ENCODE measurements around the gene SYNPO2.

SYNPO2 gene

GRCh38 chr4:118915468-118915867 is 26.8 kb downstream of the SYNPO2 start:
- Histone ChIP-seq H3K79me2 (ENCODE audit: insufficient read depth, low read length) (no peaks in the 10 kb centered on the region), H3K4me1 (ENCODE audit: insufficient read depth, low read length) (no peaks in the 10 kb centered on the region), H3K4me3 (ENCODE audit: low read depth in 1 of 2, low read length in 2 of 2) (no peak overlapping the region), H3K9ac (ENCODE audit: low read depth, low read length) (no peak overlapping the region), H3K27ac (ENCODE audit: low read length) (no peak overlapping the region), H3K36me3 (ENCODE audit: insufficient read depth, low read length) (no peaks in the 10 kb centered on the region), H4K20me1 (ENCODE audit: insufficient read depth, low read length) (no peaks in the 10 kb centered on the region), H3K9me3 (ENCODE audit: insufficient read depth, low read length, severe bottlenecking) (no peaks in the 10 kb centered on the region), H3K27me3 (ENCODE audit: insufficient read depth, low read length, poor library complexity) (peaks cover 5% of the 10 kb centered on the region), H2AFZ (ENCODE audit: low read depth, low read length) (no peak overlapping the region), H3K4me2 (ENCODE audit: insufficient read depth, low read length) (no peak overlapping the region)
- TF ChIP-seq CTCF (IDR thresholded peaks at IDR 0.05; ENCODE audit: borderline replicate concordance, extremely low read depth, low read length, poor library complexity, severe bottlenecking) (no peak), EZH2 (IDR thresholded peaks at IDR 0.05; ENCODE audit: borderline replicate concordance, low read depth, low read length, severe bottlenecking) (no peak)
- ATAC-seq (ENCODE audit: insufficient read depth, low read depth) (no peak), DNase-seq (no peak)

- H3K27ac ChIP-seq (ENCODE audit: low read length) = no peak overlapping the region
- DNase-seq = no peak
- H4K20me1 ChIP-seq (ENCODE audit: insufficient read depth, low read length) = no peaks in the 10 kb centered on the region
- TF ChIP-seq CTCF (IDR thresholded peaks at IDR 0.05; ENCODE audit: borderline replicate concordance, extremely low read depth, low read length, poor library complexity, severe bottlenecking) (no peak), EZH2 (IDR thresholded peaks at IDR 0.05; ENCODE audit: borderline replicate concordance, low read depth, low read length, severe bottlenecking) (no peak)
- H3K27me3 ChIP-seq (ENCODE audit: insufficient read depth, low read length, poor library complexity) = peaks cover 5% of the 10 kb centered on the region
- no peak overlapping the region for H3K4me3 ChIP-seq (ENCODE audit: low read depth in 1 of 2, low read length in 2 of 2)
- no peaks in the 10 kb centered on the region for H3K9me3 ChIP-seq (ENCODE audit: insufficient read depth, low read length, severe bottlenecking)
- H3K36me3 ChIP-seq (ENCODE audit: insufficient read depth, low read length) = no peaks in the 10 kb centered on the region
- H3K4me2 ChIP-seq (ENCODE audit: insufficient read depth, low read length) = no peak overlapping the region
- H3K9ac ChIP-seq (ENCODE audit: low read depth, low read length) = no peak overlapping the region
- no peaks in the 10 kb centered on the region for H3K4me1 ChIP-seq (ENCODE audit: insufficient read depth, low read length)
- no peak overlapping the region for H2AFZ ChIP-seq (ENCODE audit: low read depth, low read length)
- H3K79me2 ChIP-seq (ENCODE audit: insufficient read depth, low read length) = no peaks in the 10 kb centered on the region
- no peak for ATAC-seq (ENCODE audit: insufficient read depth, low read depth)
These were observed 28.1 kb downstream of the SYNPO2 start for GRCh38 chr4:118916691-118917289.

GRCh38 chr4:118917582-118917981 is 28.9 kb downstream of the SYNPO2 start:
- no peaks in the 10 kb centered on the region for H3K36me3 ChIP-seq (ENCODE audit: insufficient read depth, low read length)
- DNase-seq (no peak), ATAC-seq (ENCODE audit: insufficient read depth, low read depth) (no peak)
- no peak overlapping the region for H3K9ac ChIP-seq (ENCODE audit: low read depth, low read length)
- H3K4me3 ChIP-seq (ENCODE audit: low read depth in 1 of 2, low read length in 2 of 2) = no peak overlapping the region
- TF ChIP-seq CTCF (IDR thresholded peaks at IDR 0.05; ENCODE audit: borderline replicate concordance, extremely low read depth, low read length, poor library complexity, severe bottlenecking) (no peak), EZH2 (IDR thresholded peaks at IDR 0.05; ENCODE audit: borderline replicate concordance, low read depth, low read length, severe bottlenecking) (no peak)
- no peaks in the 10 kb centered on the region for H3K4me1 ChIP-seq (ENCODE audit: insufficient read depth, low read length)
- no peak overlapping the region for H2AFZ ChIP-seq (ENCODE audit: low read depth, low read length)
- H3K9me3 ChIP-seq (ENCODE audit: insufficient read depth, low read length, severe bottlenecking) = no peaks in the 10 kb centered on the region
- no peaks in the 10 kb centered on the region for H3K79me2 ChIP-seq (ENCODE audit: insufficient read depth, low read length)
- H3K4me2 ChIP-seq (ENCODE audit: insufficient read depth, low read length) = no peak overlapping the region
- H3K27me3 ChIP-seq (ENCODE audit: insufficient read depth, low read length, poor library complexity) = peaks cover 5% of the 10 kb centered on the region
- no peaks in the 10 kb centered on the region for H4K20me1 ChIP-seq (ENCODE audit: insufficient read depth, low read length)
- H3K27ac ChIP-seq (ENCODE audit: low read length) = no peak overlapping the region

All from DND-41 (cell line).